Measurements from ENCODE around the gene ZNF804A. TPM values are rescaled to one million over a fixed set of nuclear protein-coding genes. Genes with fewer than 3 reads are reported as not detected.

ZNF804A gene
- total RNA-seq, 4 donors from 2014 or later, result 0.27 to 7.9 (median 1.4) TPM; not detected in 1

DNA sequence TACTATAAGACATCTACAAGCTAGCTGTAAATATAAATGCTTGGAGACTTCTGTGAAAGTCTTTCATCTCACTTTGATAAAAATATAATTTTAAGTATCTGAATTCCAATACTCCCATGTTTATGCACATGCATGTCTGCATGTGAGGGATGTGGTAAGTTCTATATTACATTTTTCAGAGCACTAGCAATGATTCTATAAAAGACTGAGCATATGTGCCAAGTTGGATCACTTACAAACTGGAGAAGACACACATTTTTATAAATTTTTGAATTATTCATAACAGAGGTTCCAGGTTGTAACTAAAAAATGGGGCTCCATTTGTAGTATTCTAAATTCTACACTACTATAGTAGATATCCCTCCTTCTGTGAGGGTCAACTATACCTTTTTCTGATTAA is 26.0 kb downstream of the ZNF804A start:
- no peaks in the 10 kb centered on the region for H3K9me3 ChIP-seq
- no peak for DNase-seq
- H3K4me1 ChIP-seq, result no peaks in the 10 kb centered on the region
- H3K27me3 ChIP-seq, result no peaks in the 10 kb centered on the region
- no peak overlapping the region for H3K4me3 ChIP-seq
- TF ChIP-seq POLR2A (IDR thresholded peaks at IDR 0.05) (no peak), CTCF (IDR thresholded peaks at IDR 0.05) (no peak)
- no peak overlapping the region for H3K27ac ChIP-seq
- no peaks in the 10 kb centered on the region for H3K36me3 ChIP-seq
- intact Hi-C loops (cut with DNase I; ENCODE audit: low total_unique reads), result no loop called here

DNA sequence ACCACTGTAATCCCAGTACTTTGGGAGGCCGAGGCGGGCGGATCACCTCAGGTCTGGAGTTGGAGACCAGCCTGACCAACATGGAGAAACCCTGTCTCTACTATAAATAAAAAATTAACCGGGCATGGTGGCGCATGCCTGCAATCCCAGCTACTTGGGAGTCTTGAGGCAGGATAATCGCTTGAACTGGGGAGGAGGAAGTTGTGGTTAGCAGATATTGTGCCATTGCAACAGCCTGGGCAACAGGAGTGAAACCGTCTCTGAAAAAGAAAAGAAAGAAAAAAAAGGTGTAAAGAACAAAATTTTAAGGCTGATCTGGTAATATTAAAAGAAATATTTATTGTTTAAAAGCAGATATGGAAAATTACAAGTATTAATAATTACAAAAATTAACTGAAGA is 29.7 kb downstream of the ZNF804A start:
- DNase-seq, result no peak
- Histone ChIP-seq H3K27me3 (no peaks in the 10 kb centered on the region), H3K4me1 (no peaks in the 10 kb centered on the region), H3K36me3 (no peaks in the 10 kb centered on the region), H3K4me3 (no peak overlapping the region), H3K9me3 (no peaks in the 10 kb centered on the region), H3K27ac (no peak overlapping the region)
- intact Hi-C loops (cut with DNase I; ENCODE audit: low total_unique reads), result no loop called here
- TF ChIP-seq CTCF (IDR thresholded peaks at IDR 0.05) (no peak), POLR2A (IDR thresholded peaks at IDR 0.05) (no peak)

GRCh38 chr2:184633726-184634125 is 35.4 kb downstream of the ZNF804A start:
- no peak for TF ChIP-seq POLR2A (IDR thresholded peaks at IDR 0.05)
- no peak for TF ChIP-seq CTCF (IDR thresholded peaks at IDR 0.05)
- Histone ChIP-seq H3K36me3 (no peaks in the 10 kb centered on the region), H3K4me1 (no peaks in the 10 kb centered on the region), H3K4me3 (no peak overlapping the region), H3K27me3 (no peaks in the 10 kb centered on the region), H3K27ac (no peak overlapping the region), H3K9me3 (no peaks in the 10 kb centered on the region)
- intact Hi-C loops (cut with DNase I; ENCODE audit: low total_unique reads), result no loop called here
- DNase-seq, result no peak

- intact Hi-C loops (cut with DNase I; ENCODE audit: low total_unique reads), result no loop called here
- Histone ChIP-seq H3K36me3 (no peaks in the 10 kb centered on the region), H3K9me3 (no peaks in the 10 kb centered on the region), H3K4me1 (no peaks in the 10 kb centered on the region), H3K27me3 (no peaks in the 10 kb centered on the region), H3K4me3 (no peak overlapping the region), H3K27ac (no peak overlapping the region)
- TF ChIP-seq POLR2A (IDR thresholded peaks at IDR 0.05) (no peak), CTCF (IDR thresholded peaks at IDR 0.05) (no peak)
- DNase-seq, result no peak
These were observed 39.5 kb downstream of the ZNF804A start for GRCh38 chr2:184637781-184638180.

- Histone ChIP-seq H3K27ac (no peak overlapping the region), H3K27me3 (no peaks in the 10 kb centered on the region), H3K4me3 (no peak overlapping the region), H3K9me3 (no peaks in the 10 kb centered on the region), H3K36me3 (no peaks in the 10 kb centered on the region), H3K4me1 (no peaks in the 10 kb centered on the region)
- intact Hi-C loops (cut with DNase I; ENCODE audit: low total_unique reads), result no loop called here
- no peak for TF ChIP-seq POLR2A (IDR thresholded peaks at IDR 0.05)
- TF ChIP-seq CTCF (IDR thresholded peaks at IDR 0.05), result no peak
- no peak for DNase-seq
These were observed 46.4 kb downstream of the ZNF804A start for GRCh38 chr2:184644685-184645084.

Measured in uterus (tissue), 4 donors.